NCI-H748 treated with DMSO at 0.1 percent for 48 hours (cell line): ENCODE measurements around the gene TRIM13.

Experiments
- DNase-seq: peaks from one replicate; lab custom pipeline; 2025; lab: John Stamatoyannopoulos, UW

Gene TRIM13

DNA sequence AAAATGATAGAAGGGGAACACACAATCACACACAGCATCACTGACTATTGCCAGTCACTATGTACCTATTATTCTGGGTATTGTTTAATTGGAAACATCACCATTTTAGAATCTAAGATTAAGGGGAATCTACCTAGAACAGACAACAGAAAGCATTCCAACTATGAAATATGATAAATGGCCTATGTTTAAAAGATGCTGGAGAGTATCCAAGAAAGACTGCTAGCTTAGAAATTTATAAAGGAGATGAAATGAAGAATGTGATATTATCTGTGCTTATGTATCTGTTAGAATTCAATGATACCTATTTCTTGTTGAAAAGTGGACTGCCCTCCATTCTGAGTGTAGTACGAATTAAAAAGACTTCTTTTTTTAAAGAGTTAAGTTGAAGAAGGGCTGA is 68.9 kb downstream of the TRIM13 start:
- DNase-seq, result no peak
